Panc1 (cell line): ENCODE measurements around the gene DEDD2.

ENCODE experiments used
- SIN3A ChIP-seq: IDR thresholded peaks from 2 replicates; pipeline ENCODE4 v1.6.1; 2012; ENCODE audit warnings: low read depth, mild to moderate bottlenecking, low read length, moderate library complexity, borderline replicate concordance; ENCODE audit not compliant: insufficient read depth
- TF ChIP-seq, protein P1 (sequence below): fragments of 450-650 bp; IDR thresholded peaks from 2 replicates; pipeline ENCODE4 v1.5.1; 2017; ENCODE audit warnings: mild to moderate bottlenecking

DNA sequence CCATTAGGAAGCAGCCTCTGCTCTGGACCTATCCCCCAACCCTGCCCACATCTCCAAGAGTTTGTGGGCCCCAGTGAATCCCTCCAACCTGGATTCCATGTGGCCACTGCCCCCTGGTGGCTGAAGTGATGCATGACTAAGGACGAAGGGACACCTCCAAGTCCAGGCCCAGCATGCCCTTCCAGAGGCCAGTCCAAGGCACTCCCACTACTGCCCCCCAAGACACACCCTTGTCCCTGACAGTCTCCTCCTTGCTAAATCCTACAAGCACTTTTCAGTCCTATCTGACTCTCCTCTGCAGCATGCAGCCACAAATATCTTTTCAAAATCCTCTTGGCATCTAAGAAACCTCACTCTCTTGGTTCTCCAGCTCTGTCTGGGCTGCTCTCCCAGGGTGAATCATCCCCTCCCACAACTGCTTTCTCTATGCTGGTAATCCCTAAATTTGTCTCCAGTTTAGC lies 33.0 kb downstream of the DEDD2 start:
- no peak for TF ChIP-seq SIN3A
- TF ChIP-seq, protein P1, sequence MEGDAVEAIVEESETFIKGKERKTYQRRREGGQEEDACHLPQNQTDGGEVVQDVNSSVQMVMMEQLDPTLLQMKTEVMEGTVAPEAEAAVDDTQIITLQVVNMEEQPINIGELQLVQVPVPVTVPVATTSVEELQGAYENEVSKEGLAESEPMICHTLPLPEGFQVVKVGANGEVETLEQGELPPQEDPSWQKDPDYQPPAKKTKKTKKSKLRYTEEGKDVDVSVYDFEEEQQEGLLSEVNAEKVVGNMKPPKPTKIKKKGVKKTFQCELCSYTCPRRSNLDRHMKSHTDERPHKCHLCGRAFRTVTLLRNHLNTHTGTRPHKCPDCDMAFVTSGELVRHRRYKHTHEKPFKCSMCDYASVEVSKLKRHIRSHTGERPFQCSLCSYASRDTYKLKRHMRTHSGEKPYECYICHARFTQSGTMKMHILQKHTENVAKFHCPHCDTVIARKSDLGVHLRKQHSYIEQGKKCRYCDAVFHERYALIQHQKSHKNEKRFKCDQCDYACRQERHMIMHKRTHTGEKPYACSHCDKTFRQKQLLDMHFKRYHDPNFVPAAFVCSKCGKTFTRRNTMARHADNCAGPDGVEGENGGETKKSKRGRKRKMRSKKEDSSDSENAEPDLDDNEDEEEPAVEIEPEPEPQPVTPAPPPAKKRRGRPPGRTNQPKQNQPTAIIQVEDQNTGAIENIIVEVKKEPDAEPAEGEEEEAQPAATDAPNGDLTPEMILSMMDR = peak; percentile 85
